NB4 (cell line): ENCODE results near the gene SLC25A47.
"Not testable (repeated sequence)": the region's sequence is repeated elsewhere in the genome, so short reads cannot be mapped to it uniquely, and the experiment has no call there.

Experiments
- DNase-seq: peaks from one replicate; pipeline ENCODE4 v3.0.0; 2010; ENCODE audit warnings: low read depth
- H3K4me3 ChIP-seq: one replicate; pipeline ENCODE4 v1.5.1; 2011; ENCODE audit warnings: mild to moderate bottlenecking, low read depth, low read length, moderate library complexity
- CTCF ChIP-seq: IDR thresholded peaks from one replicate; pipeline ENCODE4 v1.5.1; 2012; ENCODE audit warnings: low read depth, low read length
- MYC ChIP-seq: IDR thresholded peaks from 2 replicates; pipeline ENCODE4 v1.6.1; 2011; ENCODE audit warnings: low read depth, low read length
- POLR2A ChIP-seq: IDR thresholded peaks from 2 replicates; pipeline ENCODE4 v1.6.1; 2011; ENCODE audit warnings: mild to moderate bottlenecking; ENCODE audit not compliant: insufficient read length; ENCODE audit errors: extremely low read depth
- TF ChIP-seq, protein P1 (sequence below): IDR thresholded peaks from 2 replicates; pipeline ENCODE4 v1.6.1; 2011; ENCODE audit warnings: low read depth, low read length

SLC25A47 gene

GRCh38 chr14:100281286-100282082, 41.7 kb upstream of the SLC25A47 start:
- TF ChIP-seq CTCF (no peak), POLR2A (no peak), MYC (no peak)
- TF ChIP-seq, protein P1, sequence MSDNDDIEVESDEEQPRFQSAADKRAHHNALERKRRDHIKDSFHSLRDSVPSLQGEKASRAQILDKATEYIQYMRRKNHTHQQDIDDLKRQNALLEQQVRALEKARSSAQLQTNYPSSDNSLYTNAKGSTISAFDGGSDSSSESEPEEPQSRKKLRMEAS = no peak
- H3K4me3 ChIP-seq = no peak overlapping the region
- no peak for DNase-seq

DNA sequence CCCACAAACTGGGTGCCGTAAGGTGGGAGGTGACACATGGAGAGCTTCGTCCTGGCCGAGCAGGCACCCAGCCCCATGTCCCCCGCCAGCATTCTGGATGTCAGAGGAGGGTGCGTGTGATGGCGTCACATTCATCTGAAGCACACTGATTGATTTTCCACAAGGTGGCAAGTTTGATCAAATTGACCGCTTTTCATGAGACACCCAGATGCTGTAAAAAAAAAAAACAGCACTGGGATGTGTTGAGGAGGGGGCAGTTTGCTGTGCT, 41.1 kb upstream of the SLC25A47 start:
- no peak for DNase-seq
- no peak overlapping the region for H3K4me3 ChIP-seq
- no peak for TF ChIP-seq CTCF
- TF ChIP-seq MYC = no peak
- TF ChIP-seq, protein P1 = no peak
- no peak for TF ChIP-seq POLR2A

DNA sequence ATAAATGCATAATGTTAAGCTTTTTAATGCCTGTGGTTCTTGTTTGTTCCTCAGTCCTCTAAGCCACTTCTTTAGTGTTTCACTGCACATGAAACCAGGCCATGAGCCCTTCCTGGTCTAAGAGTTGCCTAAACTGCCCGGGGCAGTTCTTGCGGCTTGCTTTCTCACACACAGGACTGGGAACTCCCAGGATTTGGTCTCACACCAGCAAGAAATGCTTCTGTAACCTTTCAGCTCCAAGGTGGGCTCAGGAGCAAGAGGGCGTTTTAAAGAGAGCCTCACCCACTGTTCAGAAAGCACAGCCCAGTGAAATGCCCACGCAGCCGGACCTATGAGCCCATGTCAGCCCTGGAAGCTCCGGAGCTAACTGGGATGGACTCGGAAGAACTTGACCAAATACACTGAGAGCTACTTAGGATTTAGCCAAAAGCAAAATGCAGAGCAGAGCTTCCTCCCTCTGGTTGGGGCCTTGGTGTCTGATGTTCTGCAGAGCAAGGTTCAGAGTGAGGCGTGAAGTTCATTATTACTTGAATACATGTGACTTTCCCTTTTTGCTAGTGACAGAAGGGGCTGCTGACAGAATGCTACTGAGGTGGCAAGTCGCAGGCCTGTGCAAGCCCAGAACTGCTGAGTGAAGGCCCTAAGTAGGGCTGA, 40.2 kb upstream of the SLC25A47 start:
- DNase-seq = no peak
- no peak overlapping the region for H3K4me3 ChIP-seq
- TF ChIP-seq POLR2A = no peak
- TF ChIP-seq, protein P1 = no peak
- TF ChIP-seq CTCF = no peak
- no peak for TF ChIP-seq MYC

DNA sequence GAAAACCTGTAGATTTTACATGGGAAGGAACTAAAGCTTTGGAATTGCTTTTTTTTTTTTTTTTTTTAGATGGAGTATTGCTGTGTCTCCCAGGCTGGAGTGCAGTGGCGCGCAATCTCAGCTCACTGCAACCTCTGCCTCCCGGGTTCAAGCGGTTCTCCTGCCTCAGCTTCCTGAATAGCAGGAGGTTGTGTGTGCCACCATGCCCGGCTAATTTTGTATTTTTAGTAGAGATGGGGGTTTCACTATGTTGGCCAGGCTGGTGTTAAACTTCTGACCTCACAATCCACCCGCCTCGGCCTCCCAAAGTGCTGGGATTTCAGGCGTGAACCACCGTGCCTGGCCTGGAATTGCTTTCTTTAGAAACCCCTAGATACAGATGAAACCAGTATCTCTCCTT, 39.7 kb upstream of the SLC25A47 start:
- not testable (repeated sequence) for DNase-seq, H3K4me3 ChIP-seq

GRCh38 chr14:100283984-100284881, 38.9 kb upstream of the SLC25A47 start:
- no peak overlapping the region for H3K4me3 ChIP-seq
- TF ChIP-seq POLR2A = no peak
- TF ChIP-seq, protein P1 = no peak
- no peak for TF ChIP-seq MYC
- TF ChIP-seq CTCF = no peak
- DNase-seq = no peak
